Measurements from ENCODE around the gene GARIN5B.

The GARIN5B gene

GRCh38 chr19:55308281-55308680 is 54.8 kb downstream of the GARIN5B start:
- Histone ChIP-seq H3K4me1 (ENCODE audit: control insufficient read depth, insufficient read depth, low read length) (no peaks in the 10 kb centered on the region), H3K27me3 (replicated peaks; ENCODE audit: control insufficient read depth, insufficient read depth, low read length) (no peaks in the 10 kb centered on the region), H3K36me3 (ENCODE audit: control insufficient read depth, insufficient read depth, low read length, severe bottlenecking) (no peaks in the 10 kb centered on the region), H3K4me3 (ENCODE audit: low read length) (no peak overlapping the region), H3K9me3 (ENCODE audit: control insufficient read depth, low read length) (peaks cover 4% of the 10 kb centered on the region), H3K9ac (ENCODE audit: low read length) (no peak overlapping the region)
- no peak for DNase-seq (ENCODE audit: low read depth)

DNA sequence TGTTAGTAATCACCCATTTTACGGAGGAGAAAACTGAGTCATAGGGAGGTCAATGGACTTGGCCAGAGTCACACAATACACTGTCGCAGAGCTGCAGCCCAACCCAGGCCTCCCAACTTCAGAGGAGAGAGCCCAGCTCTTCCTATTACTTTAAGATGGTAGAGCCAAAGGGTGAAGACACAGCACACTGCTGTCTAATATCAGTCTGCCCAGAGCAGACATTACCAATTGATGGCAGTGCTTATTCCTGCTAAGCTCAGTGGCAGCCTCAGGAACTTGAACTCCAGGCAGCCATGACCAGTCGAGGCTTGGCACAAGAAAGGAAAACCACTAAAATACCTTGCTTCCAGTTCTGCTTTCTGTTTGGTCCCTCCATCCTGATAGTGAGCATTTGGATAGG is 56.3 kb downstream of the GARIN5B start:
- no peak for DNase-seq (ENCODE audit: low read depth)
- H3K36me3 ChIP-seq (ENCODE audit: control insufficient read depth, insufficient read depth, low read length, severe bottlenecking), result no peaks in the 10 kb centered on the region
- no peak overlapping the region for H3K4me3 ChIP-seq (ENCODE audit: low read length)
- H3K9ac ChIP-seq (ENCODE audit: low read length), result no peak overlapping the region
- peaks cover 4% of the 10 kb centered on the region for H3K9me3 ChIP-seq (ENCODE audit: control insufficient read depth, low read length)
- H3K4me1 ChIP-seq (ENCODE audit: control insufficient read depth, insufficient read depth, low read length), result no peaks in the 10 kb centered on the region
- H3K27me3 ChIP-seq (replicated peaks; ENCODE audit: control insufficient read depth, insufficient read depth, low read length), result no peaks in the 10 kb centered on the region

DNA sequence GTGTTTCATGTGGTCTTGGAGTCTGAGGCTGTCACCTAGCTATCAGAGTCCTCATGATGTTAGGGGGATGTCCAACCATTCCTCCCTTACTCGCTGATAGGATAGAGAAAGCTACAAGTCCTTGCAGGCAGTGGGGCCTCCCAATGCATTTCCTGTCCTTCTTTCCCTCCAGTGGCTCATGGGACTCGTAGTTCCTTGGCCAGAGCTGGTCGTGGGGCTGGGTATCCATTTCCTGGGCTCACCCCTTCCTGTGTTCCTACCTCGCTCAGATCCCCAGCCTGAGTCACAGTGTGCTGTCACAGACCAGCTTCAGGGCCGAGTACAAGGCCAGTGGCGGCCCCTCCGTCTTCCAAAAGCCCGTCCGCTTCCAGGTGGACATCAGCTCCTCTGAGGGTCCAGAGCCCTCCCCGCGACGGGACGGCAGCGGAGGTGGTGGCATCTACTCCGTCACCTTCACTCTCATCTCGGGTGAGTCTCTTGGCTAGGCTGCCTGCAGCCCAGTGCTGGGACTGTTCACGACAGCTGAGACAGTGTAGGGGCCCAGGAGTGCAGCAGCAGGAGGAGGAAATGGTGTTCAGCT is 57.0 kb downstream of the GARIN5B start:
- Histone ChIP-seq H3K4me1 (ENCODE audit: control insufficient read depth, insufficient read depth, low read length) (peaks cover 6% of the 10 kb centered on the region), H3K27me3 (replicated peaks; ENCODE audit: control insufficient read depth, insufficient read depth, low read length) (no peaks in the 10 kb centered on the region), H3K4me3 (ENCODE audit: low read length) (no peak overlapping the region), H3K9me3 (ENCODE audit: control insufficient read depth, low read length) (peaks cover 4% of the 10 kb centered on the region), H3K36me3 (ENCODE audit: control insufficient read depth, insufficient read depth, low read length, severe bottlenecking) (no peaks in the 10 kb centered on the region), H3K9ac (ENCODE audit: low read length) (no peak overlapping the region)
- no peak for DNase-seq (ENCODE audit: low read depth)

DNA sequence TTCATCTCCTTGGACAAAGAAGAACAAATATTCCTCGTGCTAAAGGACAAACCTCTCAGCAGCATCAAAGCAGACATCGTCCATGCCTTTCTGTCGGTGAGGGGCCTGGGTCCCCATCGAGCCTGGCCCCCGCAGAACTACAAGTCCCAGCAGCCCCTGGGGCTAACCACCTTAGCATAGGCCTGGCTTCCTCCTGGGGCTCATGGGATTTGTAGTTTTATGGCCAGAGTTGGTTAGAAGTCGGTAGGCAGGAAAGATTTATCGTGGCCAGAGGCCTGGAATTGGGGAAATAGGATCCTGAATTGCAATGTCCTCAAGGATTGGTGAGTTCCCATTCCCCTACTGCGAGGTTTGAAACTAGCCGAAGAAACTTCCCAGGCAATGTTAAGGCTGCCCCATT is 57.6 kb downstream of the GARIN5B start:
- Histone ChIP-seq H3K9me3 (ENCODE audit: control insufficient read depth, low read length) (peaks cover 4% of the 10 kb centered on the region), H3K4me3 (ENCODE audit: low read length) (no peak overlapping the region), H3K4me1 (ENCODE audit: control insufficient read depth, insufficient read depth, low read length) (peaks cover 6% of the 10 kb centered on the region), H3K36me3 (ENCODE audit: control insufficient read depth, insufficient read depth, low read length, severe bottlenecking) (no peaks in the 10 kb centered on the region), H3K27me3 (replicated peaks; ENCODE audit: control insufficient read depth, insufficient read depth, low read length) (no peaks in the 10 kb centered on the region), H3K9ac (ENCODE audit: low read length) (no peak overlapping the region)
- DNase-seq (ENCODE audit: low read depth), result peak; percentile 41

DNA sequence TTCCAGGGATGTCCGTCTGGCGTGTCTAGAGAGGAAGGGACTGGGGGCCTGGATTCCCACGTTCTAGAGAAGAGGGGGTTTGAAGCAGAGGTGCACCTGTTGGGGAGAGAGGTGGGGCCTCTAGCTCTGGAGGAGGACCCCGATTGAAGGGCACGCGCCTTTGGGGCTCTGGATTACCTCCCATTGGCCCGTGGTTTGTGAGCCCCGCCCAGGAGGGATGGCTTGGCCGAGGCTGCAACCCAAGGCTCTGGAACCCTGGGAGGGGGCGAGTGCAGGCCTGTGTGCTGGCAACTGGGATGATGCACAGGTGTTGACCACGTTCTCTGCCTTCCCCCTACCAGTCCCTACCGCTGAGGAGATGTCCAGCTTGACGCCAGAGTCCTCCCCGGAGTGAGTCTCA is 58.1 kb downstream of the GARIN5B start:
- Histone ChIP-seq H3K9me3 (ENCODE audit: control insufficient read depth, low read length) (peaks cover 4% of the 10 kb centered on the region), H3K4me1 (ENCODE audit: control insufficient read depth, insufficient read depth, low read length) (peaks cover 6% of the 10 kb centered on the region), H3K27me3 (replicated peaks; ENCODE audit: control insufficient read depth, insufficient read depth, low read length) (no peaks in the 10 kb centered on the region), H3K36me3 (ENCODE audit: control insufficient read depth, insufficient read depth, low read length, severe bottlenecking) (no peaks in the 10 kb centered on the region), H3K9ac (ENCODE audit: low read length) (no peak overlapping the region), H3K4me3 (ENCODE audit: low read length) (no peak overlapping the region)
- DNase-seq (ENCODE audit: low read depth), result no peak

Measured in adipocyte (in vitro differentiated cells).